Small intestine (tissue), 7 donors: ENCODE measurements around the gene GYG2. TPM values are rescaled to one million over a fixed set of nuclear protein-coding genes. Genes with fewer than 3 reads are reported as not detected.
"Not testable (repeated sequence)": the region's sequence is repeated elsewhere in the genome, so short reads cannot be mapped to it uniquely, and the experiment has no call there.

Source experiments
- DNase-seq, 2 donors: peaks; one replicate each; pipeline versions ENCODE4 v3.0.0 to v3.0.0-alpha.2; 2013
- FAIRE-seq: peaks from 2 replicates; lab custom pipeline; 2012; peaks lifted over from hg19 to GRCh38; lab: Jason Lieb, UNC
- H3K27ac ChIP-seq, 3 donors: one replicate each; pipeline ENCODE4 v1.5.1; 2013; ENCODE audit warnings: low read length in 2 of 3, mild to moderate bottlenecking in 2 of 3, control low read depth in 1 of 3, inconsistent platforms in 1 of 3, low read depth in 1 of 3, moderate library complexity in 1 of 3
- H3K27me3 ChIP-seq, 3 donors: one replicate each; pipeline ENCODE4 v1.6.1; 2013; ENCODE audit warnings: low read length in 3 of 3, inconsistent platforms in 1 of 3; ENCODE audit not compliant: control insufficient read depth in 3 of 3, insufficient read depth in 3 of 3
- H3K36me3 ChIP-seq, 3 donors: one replicate each; pipeline ENCODE4 v1.6.1; 2013; ENCODE audit warnings: low read length in 3 of 3, inconsistent platforms in 1 of 3, low read depth in 1 of 3, mild to moderate bottlenecking in 1 of 3, moderate library complexity in 1 of 3; ENCODE audit not compliant: control insufficient read depth in 3 of 3, insufficient read depth in 2 of 3
- H3K4me1 ChIP-seq, 3 donors: one replicate each; pipeline ENCODE4 v1.6.1; 2013; ENCODE audit warnings: low read length in 2 of 3, inconsistent platforms in 1 of 3, low read depth in 1 of 3, mild to moderate bottlenecking in 1 of 3, moderate library complexity in 1 of 3; ENCODE audit not compliant: control insufficient read depth in 3 of 3, insufficient read depth in 2 of 3
- H3K4me3 ChIP-seq, 3 donors: one replicate each; pipeline ENCODE4 v1.5.1; 2013; ENCODE audit warnings: low read length in 3 of 3, control low read depth in 1 of 3, inconsistent platforms in 1 of 3, low read depth in 1 of 3, mild to moderate bottlenecking in 1 of 3, moderate library complexity in 1 of 3
- H3K9me3 ChIP-seq, 2 donors: one replicate each; pipeline ENCODE4 v1.6.1; 2013; ENCODE audit warnings: low read depth in 1 of 2, low read length in 1 of 2; ENCODE audit not compliant: control insufficient read depth in 2 of 2, insufficient read depth in 1 of 2
- WGBS, 3 donors: extraction: QIAGEN DNeasy Blood & Tissue Kit; methylation state at CpG; one replicate each; pipeline ENCODE4 v1.1.7; 2013; 5-methylcytosine and 5-hydroxymethylcytosine counted together
- polyA plus RNA-seq, 4 donors: library from polyadenylated mRNA; stranded (reverse) in 3 of 4; unstranded in 1 of 4; fragments of 200-250 nt in 3 of 4; fragments of 120-200 nt in 1 of 4; gene quantifications; one replicate each; pipeline versions ENCODE4 v1.2.1 to v1.2.3, GENCODE V29; 2013
- donor health status: healthy with polysubstance abuse.
- donor health status: control.
- donor health status: control.
- donor health status: Bipolar disorder and iron deficiency.
- donor health status: healthy.

Gene GYG2
- polyA plus RNA-seq, 4 donors = 1.6 to 12.5 (median 4.3) TPM

GRCh38 chrX:2803486-2803885, 25.2 kb upstream of the GYG2 start:
- DNase-seq, H3K4me3 ChIP-seq, H3K27ac ChIP-seq, H3K9me3 ChIP-seq, FAIRE-seq, H3K4me1 ChIP-seq, H3K36me3 ChIP-seq, H3K27me3 ChIP-seq: not testable (repeated sequence)
- WGBS, 3 donors = 9 to 58% (median 27%) methylated on average over 5 to 8 of the region's 8 CpGs

GRCh38 chrX:2804106-2804843, 24.5 kb upstream of the GYG2 start:
- not testable (repeated sequence) for H3K27ac ChIP-seq, H3K36me3 ChIP-seq, FAIRE-seq, H3K27me3 ChIP-seq, DNase-seq, H3K4me3 ChIP-seq, H3K4me1 ChIP-seq, H3K9me3 ChIP-seq
- 79 to 80% (median 80%) methylated on average over 9 to 18 of the region's 18 CpGs for WGBS, 3 donors

DNA sequence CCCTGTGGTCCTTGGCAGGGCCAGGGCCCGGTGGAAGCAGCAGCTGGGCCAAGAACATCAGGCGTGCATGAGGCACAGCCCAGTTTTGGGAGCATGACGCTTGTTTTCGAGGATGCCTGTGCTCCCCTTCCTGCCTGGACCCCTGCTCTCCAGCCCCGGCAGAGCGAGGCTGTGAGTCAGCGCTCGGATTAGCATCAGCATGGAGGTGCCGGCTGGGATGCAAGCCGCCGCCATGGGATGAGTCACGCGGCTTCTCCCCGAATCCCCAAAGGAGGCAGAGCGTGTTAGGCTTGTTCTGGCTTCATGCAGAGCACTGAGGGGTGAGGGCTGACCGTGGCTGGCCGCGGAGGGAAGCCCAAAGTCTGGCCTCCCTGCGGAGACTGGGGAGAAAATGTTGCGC, 23.9 kb upstream of the GYG2 start:
- H3K27me3 ChIP-seq, H3K36me3 ChIP-seq, H3K9me3 ChIP-seq, H3K4me1 ChIP-seq, FAIRE-seq, DNase-seq, H3K27ac ChIP-seq, H3K4me3 ChIP-seq: not testable (repeated sequence)
- WGBS, 3 donors = 86 to 95% (median 91%) methylated on average over 9 to 20 of the region's 20 CpGs

GRCh38 chrX:2811271-2811670, 17.5 kb upstream of the GYG2 start:
- Histone ChIP-seq H3K27ac (no peak overlapping the region), H3K4me3 (no peak overlapping the region), H3K36me3 (no peaks in the 10 kb centered on the region), H3K9me3 (no peaks in the 10 kb centered on the region), H3K27me3 (no peaks in the 10 kb centered on the region), H3K4me1 (no peaks in the 10 kb centered on the region)
- no peak for FAIRE-seq
- WGBS, 3 donors = 86 to 91% (median 86%) methylated on average over 5 of the region's 5 CpGs
- DNase-seq = no peak

DNA sequence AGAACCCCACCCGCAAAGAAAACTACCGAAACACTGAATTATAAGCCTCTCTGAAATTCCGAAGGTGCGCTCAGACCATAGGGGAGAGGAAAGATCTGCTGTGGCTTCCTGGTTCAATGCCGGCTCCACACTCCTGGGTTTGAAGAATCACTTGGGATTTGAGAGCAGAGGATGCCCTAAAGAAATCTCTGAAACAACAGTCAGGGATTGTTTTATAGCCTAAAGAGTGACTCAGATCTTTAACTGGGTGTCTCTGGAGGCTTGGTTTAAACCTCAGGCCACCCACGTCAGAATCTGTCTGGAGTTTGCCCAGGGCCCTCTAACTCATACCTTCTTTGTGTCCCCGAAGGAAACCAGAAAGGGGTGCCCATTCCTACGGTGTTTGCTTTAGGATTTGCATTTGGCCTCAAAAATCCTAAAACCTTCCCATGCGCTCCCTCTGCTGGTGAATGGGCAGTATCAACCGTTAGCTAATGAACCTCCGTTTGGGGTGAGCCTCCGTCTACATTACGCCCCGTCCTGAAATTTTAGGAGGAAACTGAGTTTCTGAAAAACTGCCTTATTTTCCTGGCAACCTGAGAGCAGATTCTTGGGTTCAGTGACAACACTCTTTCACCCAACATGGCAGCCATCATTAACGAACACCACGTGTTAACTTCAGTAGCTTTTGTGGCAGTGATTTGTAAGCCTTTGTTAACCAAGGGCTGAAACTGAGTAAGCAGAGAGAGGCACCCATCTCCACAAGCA, 16.4 kb upstream of the GYG2 start:
- FAIRE-seq, H3K27ac ChIP-seq, H3K27me3 ChIP-seq, H3K4me1 ChIP-seq, H3K36me3 ChIP-seq, H3K9me3 ChIP-seq, H3K4me3 ChIP-seq: not testable (repeated sequence)
- WGBS, 3 donors = 25 to 29% (median 28%) methylated on average over 13 to 15 of the region's 16 CpGs
- peak; percentile 33 to 40 for DNase-seq

GRCh38 chrX:2817036-2817435, 11.7 kb upstream of the GYG2 start:
- no peaks in the 10 kb centered on the region for H3K36me3 ChIP-seq
- FAIRE-seq = no peak
- H3K27me3 ChIP-seq = no peaks in the 10 kb centered on the region
- no peak overlapping the region for H3K4me3 ChIP-seq
- no peak overlapping the region for H3K27ac ChIP-seq
- H3K4me1 ChIP-seq = no peaks in the 10 kb centered on the region
- DNase-seq = no peak
- H3K9me3 ChIP-seq = no peaks in the 10 kb centered on the region
- 77 to 91% (median 78%) methylated on average over 2 of the region's 2 CpGs for WGBS, 3 donors

DNA sequence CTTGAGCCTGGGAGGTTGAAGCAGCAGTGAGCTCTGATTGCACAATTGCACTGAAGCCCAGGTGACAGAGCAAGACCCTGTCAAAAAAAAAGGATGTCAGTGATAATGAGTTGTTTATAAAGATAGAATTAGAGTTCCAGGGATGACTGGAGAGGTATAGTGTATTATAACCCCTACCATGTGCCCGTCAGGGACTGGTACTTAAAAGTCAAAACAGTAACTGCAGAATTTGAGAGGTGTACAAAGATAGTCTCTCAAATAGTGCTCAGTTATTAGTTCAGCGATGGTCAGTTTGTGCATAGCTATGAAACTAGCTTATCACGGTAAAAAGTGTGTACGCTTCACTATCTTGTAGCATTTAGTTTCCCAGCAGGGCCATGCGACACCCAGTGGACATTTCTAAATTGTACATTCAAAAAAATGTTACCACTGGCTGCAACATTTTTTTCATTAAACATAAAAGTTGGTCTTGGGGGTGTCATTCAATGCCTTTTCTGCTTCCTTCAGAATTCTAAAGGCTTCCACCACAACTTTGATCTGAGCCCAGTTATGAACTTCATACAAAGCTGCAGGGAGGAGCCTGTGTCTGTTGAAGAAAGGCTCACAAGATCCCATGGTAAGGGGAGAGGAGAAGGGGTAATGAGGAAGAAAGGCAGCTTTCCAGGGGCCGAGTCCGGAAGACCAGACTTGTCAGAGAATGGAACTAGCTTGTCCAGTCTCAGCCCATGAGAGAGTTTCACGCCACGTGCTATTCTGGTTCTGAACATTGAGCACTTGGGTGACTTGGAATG, 9.2 kb upstream of the GYG2 start:
- WGBS, 3 donors = 39 to 65% (median 46%) methylated on average over 9 of the region's 9 CpGs
- Histone ChIP-seq H3K4me3 (no peak overlapping the region), H3K27me3 (no peaks in the 10 kb centered on the region), H3K27ac (no peak overlapping the region), H3K4me1 (no peaks in the 10 kb centered on the region), H3K36me3 (no peaks in the 10 kb centered on the region), H3K9me3 (no peaks in the 10 kb centered on the region)
- no peak for FAIRE-seq
- DNase-seq = peak; percentile 15 to 32

- DNase-seq = no peak
- no peaks in the 10 kb centered on the region for H3K4me1 ChIP-seq
- FAIRE-seq = no peak
- WGBS, 3 donors = 46 to 49% (median 49%) methylated on average over 8 of the region's 8 CpGs
- H3K9me3 ChIP-seq = no peaks in the 10 kb centered on the region
- H3K27me3 ChIP-seq = no peaks in the 10 kb centered on the region
- no peak overlapping the region for H3K4me3 ChIP-seq
- H3K36me3 ChIP-seq = no peaks in the 10 kb centered on the region
- H3K27ac ChIP-seq = no peak overlapping the region
Observed at GRCh38 chrX:2820136-2820771, 8.5 kb upstream of the GYG2 start.
